ENCODE results near the gene KIAA1958.

Gene KIAA1958

GRCh38 chr9:112551641-112552040 is 65.0 kb downstream of the KIAA1958 start:
- DNase-seq (ENCODE audit: low read depth in 2 of 2) = no peak
- H3K4me3 ChIP-seq (replicated peaks in 1 of 2; ENCODE audit: low read depth in 2 of 2, low read length in 2 of 2) = no peak overlapping the region
- no peak for TF ChIP-seq CTCF (IDR thresholded peaks at IDR 0.05; ENCODE audit: low read depth, low read length)

GRCh38 chr9:112552229-112553056 is 65.8 kb downstream of the KIAA1958 start:
- DNase-seq (ENCODE audit: low read depth in 2 of 2) = no peak
- H3K4me3 ChIP-seq (replicated peaks in 1 of 2; ENCODE audit: low read depth in 2 of 2, low read length in 2 of 2) = no peak overlapping the region
- TF ChIP-seq CTCF (IDR thresholded peaks at IDR 0.05; ENCODE audit: low read depth, low read length) = no peak

- TF ChIP-seq CTCF (IDR thresholded peaks at IDR 0.05; ENCODE audit: low read depth, low read length) = no peak
- H3K4me3 ChIP-seq (replicated peaks in 1 of 2; ENCODE audit: low read depth in 2 of 2, low read length in 2 of 2) = no peak overlapping the region
- DNase-seq (ENCODE audit: low read depth in 2 of 2) = no peak
Measured at GRCh38 chr9:112553256-112553826, 66.7 kb downstream of the KIAA1958 start.

- TF ChIP-seq CTCF (IDR thresholded peaks at IDR 0.05; ENCODE audit: low read depth, low read length) = no peak
- DNase-seq (ENCODE audit: low read depth in 2 of 2) = no peak
- no peak overlapping the region for H3K4me3 ChIP-seq (replicated peaks in 1 of 2; ENCODE audit: low read depth in 2 of 2, low read length in 2 of 2)
Measured at GRCh38 chr9:112554516-112554915, 67.9 kb downstream of the KIAA1958 start.

GRCh38 chr9:112555101-112555643 is 68.5 kb downstream of the KIAA1958 start:
- H3K4me3 ChIP-seq (replicated peaks in 1 of 2; ENCODE audit: low read depth in 2 of 2, low read length in 2 of 2) = no peak overlapping the region
- DNase-seq (ENCODE audit: low read depth in 2 of 2) = no peak
- TF ChIP-seq CTCF (IDR thresholded peaks at IDR 0.05; ENCODE audit: low read depth, low read length) = no peak

- TF ChIP-seq CTCF (IDR thresholded peaks at IDR 0.05; ENCODE audit: low read depth, low read length) = no peak
- H3K4me3 ChIP-seq (replicated peaks in 1 of 2; ENCODE audit: low read depth in 2 of 2, low read length in 2 of 2) = no peak overlapping the region
- DNase-seq (ENCODE audit: low read depth in 2 of 2) = no peak
Measured at GRCh38 chr9:112555844-112556482, 69.3 kb downstream of the KIAA1958 start.
